ENCODE measurements around the gene EFHC2.

- TF ChIP-seq EP300 (IDR thresholded peaks at IDR 0.05; ENCODE audit: low read depth) (no peak), CTCF (IDR thresholded peaks at IDR 0.05) (no peak), POLR2AphosphoS5 (IDR thresholded peaks at IDR 0.05) (no peak)
These were observed 236.6 kb downstream of the EFHC2 start for GRCh38 chrX:44106864-44107263.

Data from transverse colon (tissue), 4 donors.